LNCAP (cell line): Measurements from ENCODE around the gene SLC25A25.

Source experiments
- TF ChIP-seq, protein P1 (sequence below): fragments of 450-650 bp; IDR thresholded peaks from 2 replicates; pipeline ENCODE4 v1.5.1; 2017; ENCODE audit warnings: mild to moderate bottlenecking

The SLC25A25 gene

DNA sequence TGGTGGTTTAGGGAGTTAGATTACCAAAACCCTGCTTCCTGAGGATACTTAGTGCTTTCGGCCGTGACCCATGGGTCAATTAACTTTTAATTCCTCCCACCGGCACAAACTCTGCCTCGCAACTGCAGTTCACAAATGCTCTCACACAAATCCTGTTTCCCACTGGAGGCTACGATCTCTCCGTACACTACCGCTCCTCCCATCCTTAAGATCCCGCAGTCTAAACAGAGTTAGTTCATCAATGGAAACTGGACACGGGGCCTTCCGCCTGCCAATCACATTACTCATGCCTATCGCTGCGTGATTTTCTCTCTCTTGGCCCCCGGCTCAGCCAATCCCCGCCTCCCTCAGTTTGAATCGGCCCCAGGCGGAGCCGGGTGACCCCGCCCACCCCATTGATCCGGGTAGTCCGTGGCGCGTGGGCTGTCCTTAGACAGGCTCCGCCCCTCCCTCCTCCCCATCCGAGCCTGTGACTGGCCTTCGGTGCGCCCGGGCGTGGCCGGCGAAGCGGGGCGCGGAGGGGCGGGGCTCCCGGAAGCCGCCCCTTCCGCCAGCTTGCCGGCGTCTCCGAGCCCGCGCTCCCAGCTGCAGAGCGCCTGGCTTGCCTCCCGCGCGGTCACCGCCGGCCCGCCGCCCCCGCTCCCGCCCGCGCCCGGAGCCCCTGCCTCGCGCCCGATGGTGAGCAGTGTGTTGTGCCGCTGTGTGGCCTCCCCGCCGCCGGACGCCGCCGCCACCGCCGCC lies at the start of gene SLC25A25:
SLC25A25 (plus strand) TSS at position 588 of the 741 bp plus-strand sequence; CDS start at position 676, 88 bp downstream.
- TF ChIP-seq, protein P1, sequence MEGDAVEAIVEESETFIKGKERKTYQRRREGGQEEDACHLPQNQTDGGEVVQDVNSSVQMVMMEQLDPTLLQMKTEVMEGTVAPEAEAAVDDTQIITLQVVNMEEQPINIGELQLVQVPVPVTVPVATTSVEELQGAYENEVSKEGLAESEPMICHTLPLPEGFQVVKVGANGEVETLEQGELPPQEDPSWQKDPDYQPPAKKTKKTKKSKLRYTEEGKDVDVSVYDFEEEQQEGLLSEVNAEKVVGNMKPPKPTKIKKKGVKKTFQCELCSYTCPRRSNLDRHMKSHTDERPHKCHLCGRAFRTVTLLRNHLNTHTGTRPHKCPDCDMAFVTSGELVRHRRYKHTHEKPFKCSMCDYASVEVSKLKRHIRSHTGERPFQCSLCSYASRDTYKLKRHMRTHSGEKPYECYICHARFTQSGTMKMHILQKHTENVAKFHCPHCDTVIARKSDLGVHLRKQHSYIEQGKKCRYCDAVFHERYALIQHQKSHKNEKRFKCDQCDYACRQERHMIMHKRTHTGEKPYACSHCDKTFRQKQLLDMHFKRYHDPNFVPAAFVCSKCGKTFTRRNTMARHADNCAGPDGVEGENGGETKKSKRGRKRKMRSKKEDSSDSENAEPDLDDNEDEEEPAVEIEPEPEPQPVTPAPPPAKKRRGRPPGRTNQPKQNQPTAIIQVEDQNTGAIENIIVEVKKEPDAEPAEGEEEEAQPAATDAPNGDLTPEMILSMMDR = no peak

DNA sequence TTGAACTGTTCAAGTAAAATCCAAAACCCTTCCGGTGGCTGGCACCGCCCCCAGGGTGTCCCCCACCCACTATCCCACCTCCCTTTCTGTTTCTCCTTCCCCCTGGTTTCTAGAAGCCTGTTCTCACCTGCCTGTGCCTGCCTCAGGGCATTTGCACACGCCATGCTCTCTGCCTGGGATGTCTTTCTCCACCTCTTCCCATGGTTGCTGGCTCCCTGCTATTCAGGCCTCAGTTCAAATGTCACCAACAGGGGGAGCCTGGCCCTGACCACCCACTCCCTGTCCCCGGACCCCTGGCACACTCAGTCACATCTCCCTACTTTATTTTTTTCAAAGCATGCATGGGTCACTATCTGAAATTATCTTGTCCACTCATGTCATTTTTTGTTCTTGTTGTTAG lies 47.3 kb upstream of the SLC25A25 start:
- TF ChIP-seq, protein P1 = no peak

DNA sequence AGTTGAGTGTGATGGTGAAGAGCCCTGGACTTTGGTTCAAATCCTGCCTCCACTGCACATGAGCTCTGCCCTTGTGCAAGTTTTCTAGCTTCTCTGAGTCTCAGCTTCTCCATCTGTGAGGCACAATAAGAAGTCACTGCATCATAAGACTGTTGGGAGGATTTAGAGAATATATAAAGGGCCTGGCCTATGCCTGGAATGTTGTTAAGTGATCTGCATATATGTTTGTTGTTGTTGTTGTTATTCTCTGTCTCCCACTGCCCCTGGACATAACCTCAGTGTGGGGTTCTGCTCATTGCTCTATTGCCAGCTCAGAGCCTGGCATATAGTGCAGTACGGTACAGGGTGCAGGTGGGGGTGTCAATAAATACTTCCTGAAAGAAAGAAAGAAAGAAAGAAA lies 46.9 kb upstream of the SLC25A25 start:
- TF ChIP-seq, protein P1 = no peak

DNA sequence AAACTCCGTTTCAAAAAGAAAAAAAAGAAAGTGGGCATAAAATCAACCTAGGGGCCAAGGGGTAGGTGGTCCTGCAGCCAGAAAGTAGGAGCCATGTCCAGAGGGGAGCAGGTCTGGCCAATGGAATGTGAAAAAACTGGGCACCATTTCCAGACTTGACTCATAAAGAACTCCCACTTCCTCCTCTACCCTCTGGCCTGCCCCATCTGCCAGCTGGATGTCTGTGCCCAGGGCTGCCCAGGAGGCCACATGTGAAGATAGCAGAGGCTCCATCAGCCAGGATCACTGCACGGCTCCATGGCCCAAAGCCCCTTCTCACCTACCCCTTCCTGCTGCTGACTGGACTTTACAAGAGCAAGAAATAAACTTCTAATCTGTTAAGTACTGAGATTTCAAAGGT lies 45.1 kb upstream of the SLC25A25 start:
- TF ChIP-seq, protein P1 = no peak

DNA sequence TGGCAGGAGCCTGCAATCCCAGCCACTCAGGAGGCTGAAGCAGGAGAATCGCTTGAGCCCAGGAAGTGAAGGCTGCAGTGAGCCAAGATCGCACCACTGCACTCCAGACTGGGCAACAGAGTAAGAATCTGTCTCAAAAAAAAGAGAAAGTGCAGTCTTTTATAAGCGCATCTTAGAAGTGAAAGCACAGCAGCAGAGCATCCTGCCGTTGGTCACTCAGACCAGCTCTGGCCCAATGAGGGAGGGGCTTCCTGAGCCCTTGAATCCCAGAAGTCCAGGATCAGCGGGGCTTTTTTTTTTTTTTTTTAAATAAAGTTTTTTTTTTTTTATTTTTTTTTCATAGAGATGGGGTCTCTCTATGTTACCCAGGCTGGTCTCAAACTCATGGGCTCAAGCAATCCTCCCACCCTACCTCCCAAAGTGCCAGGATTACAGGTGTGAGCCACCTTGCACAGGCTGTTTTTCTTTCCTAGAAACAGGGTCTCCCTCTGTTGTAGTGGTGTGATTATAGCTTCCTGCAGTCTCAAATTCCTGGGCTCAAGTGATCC lies 43.2 kb upstream of the SLC25A25 start:
- TF ChIP-seq, protein P1 = no peak

DNA sequence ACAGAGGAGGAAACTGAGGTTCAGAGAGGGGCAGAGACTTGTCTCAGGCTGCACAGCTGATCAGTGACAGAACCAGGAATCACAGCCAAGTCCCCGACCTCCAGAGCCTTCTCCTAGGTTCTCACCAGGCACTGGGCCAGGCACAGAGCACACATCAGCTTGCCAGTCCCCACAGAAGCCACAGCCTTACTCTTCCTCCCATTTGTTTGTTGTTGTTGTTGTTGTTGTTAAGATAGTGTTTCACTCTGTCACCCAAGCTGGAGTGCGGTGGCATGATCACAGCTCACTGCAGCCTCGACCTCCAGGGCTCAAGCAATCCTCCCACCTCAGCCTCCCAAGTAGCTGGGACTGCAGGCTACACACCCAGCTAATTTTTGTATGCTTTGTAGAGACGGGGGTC lies 42.3 kb upstream of the SLC25A25 start:
- TF ChIP-seq, protein P1 = no peak

DNA sequence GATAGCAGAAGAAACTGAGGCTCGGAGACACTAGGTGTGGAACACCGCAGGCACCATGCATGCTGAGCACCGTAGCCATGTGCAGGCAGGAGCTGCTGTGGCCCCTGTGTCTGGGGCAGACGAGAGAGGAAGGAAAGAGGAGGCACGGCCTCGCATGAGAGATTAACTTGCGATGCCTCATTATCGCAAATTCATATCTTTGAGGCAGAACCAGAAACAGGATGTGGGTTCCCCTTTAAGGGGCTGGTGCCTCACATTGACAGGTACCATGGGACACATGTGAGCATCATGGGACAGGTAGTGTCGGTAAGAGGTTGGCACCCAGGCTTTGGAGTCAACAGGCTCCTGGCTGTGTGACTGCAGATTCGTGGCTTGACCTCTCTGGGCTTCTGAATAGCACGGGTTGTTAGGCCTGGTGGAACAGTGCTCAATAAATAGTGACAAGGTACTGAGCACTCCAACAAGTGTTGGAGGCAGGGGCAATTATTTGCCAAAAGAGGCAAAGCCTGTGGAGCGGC lies 41.7 kb upstream of the SLC25A25 start:
- TF ChIP-seq, protein P1 = no peak
